ENCODE results near the gene CORO6. TPM values are rescaled to one million over a fixed set of nuclear protein-coding genes. Genes with fewer than 3 reads are reported as not detected.

The CORO6 gene
- total RNA-seq, 4 donors from 2014 or later, result 34.5 to 139 (median 83.1) TPM

DNA sequence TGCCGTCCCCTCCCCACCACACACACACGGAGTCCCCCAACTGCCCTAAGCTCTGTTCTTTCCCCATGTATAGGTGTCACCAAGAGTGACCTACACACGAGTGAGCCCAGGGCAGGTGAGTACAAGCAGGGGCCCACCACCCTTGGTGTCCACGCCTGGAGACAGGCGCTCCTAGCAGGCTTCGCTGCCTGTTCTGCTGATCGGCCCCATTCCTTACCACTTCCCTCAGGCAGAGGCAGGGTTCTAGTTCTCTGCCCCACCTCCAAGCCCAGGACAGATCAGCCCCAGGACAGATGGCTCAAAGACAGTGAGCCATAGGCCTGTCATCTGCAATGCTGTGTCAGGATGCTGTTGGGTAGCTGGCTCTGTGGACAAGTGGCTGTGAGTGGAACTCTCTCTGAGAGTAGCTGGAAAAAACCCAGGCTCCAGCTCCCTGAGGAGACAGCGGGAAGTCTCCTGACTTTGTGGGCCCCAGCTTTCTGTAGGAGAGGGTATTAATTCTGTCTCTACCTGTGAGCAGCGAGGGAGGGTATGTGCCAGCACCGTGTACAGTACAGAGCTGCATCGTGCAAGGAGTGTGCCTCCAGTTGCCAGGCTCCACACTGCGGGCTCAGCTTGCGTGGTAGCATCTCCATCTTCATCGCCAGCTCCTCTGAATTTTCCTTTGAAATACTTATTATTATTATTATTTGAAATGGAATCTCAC lies 53.3 kb downstream of the CORO6 start:
- Histone ChIP-seq H3K27me3 (no peaks in the 10 kb centered on the region), H3K36me3 (peaks cover 0 to 12% (median 0%) of the 10 kb centered on the region in 3 donors), H3K27ac (peak overlapping the region; percentile 69 to 94 (median 91)), H3K9me3 (no peaks in the 10 kb centered on the region), H3K4me1 (peaks cover 0 to 72% (median 36%) of the 10 kb centered on the region in 4 donors), H3K4me3 (peak overlapping the region; percentile 39 to 82 (median 81))
- 58 to 61% methylated on average over 14 of the region's 14 CpGs for WGBS, 2 donors
- TF ChIP-seq, protein P1, sequence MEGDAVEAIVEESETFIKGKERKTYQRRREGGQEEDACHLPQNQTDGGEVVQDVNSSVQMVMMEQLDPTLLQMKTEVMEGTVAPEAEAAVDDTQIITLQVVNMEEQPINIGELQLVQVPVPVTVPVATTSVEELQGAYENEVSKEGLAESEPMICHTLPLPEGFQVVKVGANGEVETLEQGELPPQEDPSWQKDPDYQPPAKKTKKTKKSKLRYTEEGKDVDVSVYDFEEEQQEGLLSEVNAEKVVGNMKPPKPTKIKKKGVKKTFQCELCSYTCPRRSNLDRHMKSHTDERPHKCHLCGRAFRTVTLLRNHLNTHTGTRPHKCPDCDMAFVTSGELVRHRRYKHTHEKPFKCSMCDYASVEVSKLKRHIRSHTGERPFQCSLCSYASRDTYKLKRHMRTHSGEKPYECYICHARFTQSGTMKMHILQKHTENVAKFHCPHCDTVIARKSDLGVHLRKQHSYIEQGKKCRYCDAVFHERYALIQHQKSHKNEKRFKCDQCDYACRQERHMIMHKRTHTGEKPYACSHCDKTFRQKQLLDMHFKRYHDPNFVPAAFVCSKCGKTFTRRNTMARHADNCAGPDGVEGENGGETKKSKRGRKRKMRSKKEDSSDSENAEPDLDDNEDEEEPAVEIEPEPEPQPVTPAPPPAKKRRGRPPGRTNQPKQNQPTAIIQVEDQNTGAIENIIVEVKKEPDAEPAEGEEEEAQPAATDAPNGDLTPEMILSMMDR (IDR thresholded peaks at IDR 0.05), result no peak
- TF ChIP-seq EP300 (IDR thresholded peaks at IDR 0.05), result no peak
- no peak for TF ChIP-seq POLR2A (IDR thresholded peaks at IDR 0.05)
- DNase-seq (ENCODE audit: low spot score in 2 of 2), result peak in 1 of 2 donors; percentile 12

DNA sequence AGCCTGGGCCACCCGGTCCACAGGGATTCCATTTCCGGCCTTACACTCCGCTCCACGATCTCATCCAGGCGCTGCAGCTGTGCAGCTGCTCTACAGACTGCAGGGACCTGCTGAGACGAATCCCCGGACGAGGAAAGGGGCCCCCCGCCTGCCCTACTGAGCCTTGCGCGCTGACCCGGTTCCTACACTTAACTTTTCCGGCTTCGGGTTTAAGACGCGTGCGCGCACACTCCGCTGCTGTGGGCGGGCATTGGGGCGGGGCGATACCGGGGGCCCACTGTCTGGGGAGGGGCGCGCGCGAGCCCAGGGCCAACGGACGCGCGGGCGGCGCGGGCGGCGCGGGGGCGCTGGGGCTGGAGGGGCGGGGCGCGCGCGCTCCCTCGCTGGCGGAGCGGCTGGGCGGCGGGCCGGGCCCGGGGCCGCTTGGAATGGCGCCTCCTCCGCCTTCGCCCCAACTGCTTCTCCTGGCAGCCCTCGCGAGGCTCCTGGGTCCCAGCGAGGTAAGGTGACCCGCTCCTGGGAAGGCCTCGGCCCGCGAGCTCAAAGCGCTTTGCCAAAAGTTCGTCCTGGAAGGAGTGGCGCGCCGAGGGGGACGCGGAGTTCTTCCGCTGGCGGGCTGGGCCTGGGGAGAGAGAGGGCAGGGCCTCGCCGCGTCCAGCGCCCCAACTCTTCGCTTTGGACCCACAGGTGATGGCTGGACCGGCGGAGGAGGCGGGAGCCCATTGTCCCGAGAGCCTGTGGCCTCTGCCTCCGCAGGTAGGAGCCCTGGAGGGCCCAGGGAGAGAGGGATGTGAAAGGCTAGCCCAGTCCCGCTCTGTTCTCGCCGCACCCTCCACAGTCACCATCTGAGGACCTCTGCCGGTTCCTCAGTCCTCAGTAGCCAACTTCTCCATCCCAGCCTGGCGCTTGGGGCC lies 54.1 kb downstream of the CORO6 start, which contains the start of gene TP53I13:
TSS of gene TP53I13 (plus strand) at position 371 of the 914 bp plus-strand sequence. CDS start at position 429, 58 bp downstream.
- H3K4me3 ChIP-seq, result peak within 1 kb of the TSS; percentile 39 to 82 (median 81)
- WGBS, 2 donors, result 2 to 5% methylated on average over 25 to 37 of the region's 85 CpGs
- H3K9me3 ChIP-seq, result no peaks in the 10 kb centered on the region
- peak within 1 kb of the TSS; percentile 69 to 94 (median 91) for H3K27ac ChIP-seq
- DNase-seq (ENCODE audit: low spot score in 2 of 2), result peak; percentile 79 to 80
- H3K4me1 ChIP-seq, result peaks cover 0 to 72% (median 41%) of the 10 kb centered on the region in 4 donors
- H3K27me3 ChIP-seq, result no peaks in the 10 kb centered on the region
- peaks cover 0 to 4% (median 0%) of the 10 kb centered on the region in 3 donors for H3K36me3 ChIP-seq
- TF ChIP-seq EP300 (IDR thresholded peaks at IDR 0.05), result peak in 1 of 2 donors; percentile 66
- TF ChIP-seq, protein P1 (IDR thresholded peaks at IDR 0.05), result no peak
- peak; percentile 32 to 72 for TF ChIP-seq POLR2A (IDR thresholded peaks at IDR 0.05)

DNA sequence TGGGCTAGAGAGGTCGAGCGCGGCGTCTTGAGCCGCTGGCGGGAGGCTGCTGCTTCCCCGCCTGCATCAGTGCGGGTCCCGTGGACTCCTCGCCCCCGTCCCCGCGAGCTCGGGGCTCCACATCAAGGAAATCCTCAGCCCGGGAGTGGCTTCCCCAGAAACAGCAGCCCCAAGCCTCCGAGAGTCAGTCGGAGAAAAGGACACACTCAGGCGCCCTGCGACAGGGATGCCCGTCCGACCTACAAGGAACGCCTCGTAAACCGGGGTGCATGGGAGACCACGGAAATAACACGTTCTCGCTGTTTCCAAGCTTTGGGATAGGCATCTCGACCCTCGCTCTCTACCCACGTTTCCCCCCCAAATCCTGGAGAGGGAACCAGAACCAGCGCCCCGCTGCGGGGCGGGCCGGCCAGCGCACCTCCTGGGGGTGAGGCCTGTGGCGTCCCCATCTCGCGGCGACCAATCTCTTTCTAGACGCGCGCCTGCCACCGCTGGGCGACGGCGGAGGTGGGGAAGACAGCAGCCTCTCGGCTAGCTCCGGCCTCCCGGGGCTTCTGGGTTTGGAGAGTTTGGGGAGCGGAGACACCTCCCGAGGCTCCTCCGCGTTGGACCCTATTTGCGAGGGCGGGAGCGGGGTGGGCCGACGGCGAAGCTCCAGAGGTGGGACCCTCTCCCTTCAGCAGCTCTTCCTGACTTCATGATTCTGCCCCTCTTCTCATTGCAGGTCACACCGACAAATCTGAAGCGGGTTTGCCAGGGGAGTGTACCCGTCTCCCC lies 55.0 kb downstream of the CORO6 start:
- no peaks in the 10 kb centered on the region for H3K9me3 ChIP-seq
- peaks cover 0 to 69% (median 32%) of the 10 kb centered on the region in 4 donors for H3K4me1 ChIP-seq
- H3K27me3 ChIP-seq, result no peaks in the 10 kb centered on the region
- TF ChIP-seq EP300 (IDR thresholded peaks at IDR 0.05) (no peak), POLR2A (IDR thresholded peaks at IDR 0.05) (no peak)
- TF ChIP-seq, protein P1 (IDR thresholded peaks at IDR 0.05), result peak; percentile 33 to 62 (median 46)
- H3K4me3 ChIP-seq, result peak overlapping the region; percentile 39 to 82 (median 81)
- H3K27ac ChIP-seq, result peak overlapping the region; percentile 12 to 94 (median 91)
- WGBS, 2 donors, result 1 to 2% methylated on average over 10 to 42 of the region's 63 CpGs
- peaks cover 0 to 4% (median 0%) of the 10 kb centered on the region in 3 donors for H3K36me3 ChIP-seq
- DNase-seq (ENCODE audit: low spot score in 2 of 2), result peak; percentile 29 to 59

DNA sequence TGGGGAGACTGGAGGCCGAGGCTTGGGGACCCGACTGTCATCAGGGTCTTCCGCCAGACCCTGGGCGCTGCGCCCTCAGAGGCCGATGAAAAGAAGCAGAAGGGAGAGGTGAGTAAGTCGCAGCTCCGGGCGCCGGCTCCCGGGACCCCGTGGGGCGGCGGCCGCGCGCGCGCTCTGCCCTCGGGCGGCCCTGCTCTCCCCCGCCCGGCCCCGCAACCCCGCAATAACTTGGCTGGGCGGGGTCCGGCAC lies 55.5 kb downstream of the CORO6 start:
- Histone ChIP-seq H3K27me3 (no peaks in the 10 kb centered on the region), H3K4me1 (peaks cover 0 to 67% (median 27%) of the 10 kb centered on the region in 4 donors), H3K27ac (peak overlapping the region; percentile 12 to 94 (median 91)), H3K9me3 (no peaks in the 10 kb centered on the region), H3K4me3 (peak overlapping the region; percentile 39 to 82 (median 81)), H3K36me3 (peaks cover 0 to 9% (median 4%) of the 10 kb centered on the region in 3 donors)
- TF ChIP-seq EP300 (IDR thresholded peaks at IDR 0.05) (no peak), POLR2A (IDR thresholded peaks at IDR 0.05) (no peak)
- TF ChIP-seq, protein P1 (IDR thresholded peaks at IDR 0.05), result no peak
- DNase-seq (ENCODE audit: low spot score in 2 of 2), result no peak
- WGBS, 2 donors, result 0% methylated on average over 2 to 19 of the region's 27 CpGs
